NCI-H526 (cell line): ENCODE data around the gene MSH6.

ENCODE experiments used
- DNase-seq, 2 experiments: peaks; one replicate each; lab custom pipeline; 2025; lab: John Stamatoyannopoulos, UW

MSH6 gene

DNA sequence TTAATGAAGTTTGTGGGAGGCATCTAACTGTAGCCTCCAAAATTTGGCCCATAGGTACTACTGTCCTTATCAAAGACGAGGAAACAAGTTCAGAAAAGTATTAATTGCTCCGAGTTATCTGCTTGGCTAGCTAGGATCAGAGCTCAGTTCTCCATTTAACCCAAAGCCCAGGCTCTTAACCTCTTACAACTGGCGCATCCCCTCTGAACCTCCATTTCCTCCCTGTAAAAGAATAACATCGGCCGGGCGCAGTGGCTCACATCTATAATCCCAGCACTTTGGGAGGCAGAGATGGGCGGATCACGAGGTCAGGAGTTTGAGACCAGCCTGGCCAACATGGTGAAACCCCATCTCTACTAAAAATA, 3.5 kb upstream of the MSH6 start:
- no peak for DNase-seq

DNA sequence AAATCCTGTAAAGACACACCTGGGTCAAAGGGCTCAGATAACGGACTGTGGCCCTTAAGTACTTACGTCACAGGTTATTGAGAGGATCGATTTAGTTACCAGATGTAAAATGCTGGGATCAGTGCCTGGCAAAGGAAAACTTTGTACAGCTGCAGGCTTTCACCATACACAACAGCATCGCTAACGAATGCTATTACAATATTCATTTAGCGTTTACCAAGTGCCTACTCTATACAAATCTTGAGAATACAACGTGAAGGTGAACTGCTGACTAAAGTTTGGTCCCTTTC, 619 bp upstream of the MSH6 start:
- DNase-seq, result peak in 1 of 2 experiments; percentile 24

DNA sequence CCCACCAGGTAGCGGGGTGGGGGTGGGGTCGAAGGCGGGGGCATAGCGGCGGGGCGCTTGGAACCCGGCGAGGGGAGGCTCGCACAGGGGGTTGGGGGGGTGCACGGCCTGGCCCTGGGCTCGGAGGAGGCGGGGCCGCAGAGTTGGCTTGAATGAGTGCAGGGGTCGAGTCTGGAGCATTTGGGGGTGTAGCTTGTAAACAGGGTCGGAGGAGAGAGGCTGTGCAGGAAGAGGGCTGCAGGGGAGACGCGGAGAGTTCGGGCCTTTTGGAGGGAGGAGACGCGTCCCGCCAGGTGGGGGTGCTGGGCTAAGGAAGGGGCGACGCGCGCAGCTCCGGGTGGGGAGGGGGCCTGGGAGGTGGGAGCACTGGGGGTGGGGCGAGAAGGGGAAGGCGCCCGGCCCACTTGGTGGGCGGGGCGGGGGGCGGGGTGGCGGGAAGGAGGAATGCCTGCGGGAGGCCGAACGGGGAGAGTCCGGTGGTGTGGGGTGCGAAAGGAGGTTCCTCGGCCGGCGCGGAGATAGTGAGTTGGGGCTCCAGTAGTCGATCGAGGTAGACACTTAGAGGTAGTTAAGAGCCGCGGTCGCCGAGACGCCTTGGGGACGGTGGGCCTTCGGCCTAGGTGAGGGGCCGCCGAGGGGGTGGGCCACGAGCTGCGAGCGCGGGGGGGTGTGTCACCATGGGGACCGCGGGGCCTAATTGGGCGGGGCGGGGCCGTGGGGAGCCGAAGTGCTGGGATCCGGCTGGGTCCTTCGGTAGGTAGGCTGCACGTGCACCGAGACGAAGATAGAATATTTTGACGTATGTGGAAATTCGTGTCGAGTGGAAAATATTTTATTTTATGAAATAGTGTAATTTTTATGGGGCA, 774 bp downstream of the MSH6 start:
- DNase-seq, result peak; percentile 66 to 88

DNA sequence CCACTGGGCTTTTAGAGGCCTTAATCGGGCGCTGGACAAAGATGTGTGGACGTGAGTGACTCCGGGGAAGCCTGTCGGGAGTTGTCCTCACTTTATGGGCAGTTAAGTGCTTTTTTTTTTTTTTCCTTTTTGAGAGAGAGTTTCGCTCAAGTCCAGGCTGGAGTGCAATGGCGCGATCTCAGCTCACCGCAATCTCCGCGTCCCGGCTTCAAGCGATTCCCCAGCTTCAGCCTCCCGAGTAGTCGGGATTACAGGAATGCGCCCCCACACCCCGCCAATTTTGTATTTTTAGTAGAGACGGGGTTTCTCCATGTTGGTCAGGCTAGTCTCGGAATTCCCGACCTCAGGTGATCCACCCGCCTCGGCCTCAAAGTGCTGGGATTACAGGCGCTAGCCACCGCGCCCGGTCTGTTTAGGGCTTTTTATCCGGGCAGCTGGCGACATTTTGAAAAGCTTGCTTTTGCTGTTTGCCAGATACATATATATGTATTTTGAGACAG, 1.5 kb downstream of the MSH6 start:
- peak in 1 of 2 experiments; percentile 45 for DNase-seq

DNA sequence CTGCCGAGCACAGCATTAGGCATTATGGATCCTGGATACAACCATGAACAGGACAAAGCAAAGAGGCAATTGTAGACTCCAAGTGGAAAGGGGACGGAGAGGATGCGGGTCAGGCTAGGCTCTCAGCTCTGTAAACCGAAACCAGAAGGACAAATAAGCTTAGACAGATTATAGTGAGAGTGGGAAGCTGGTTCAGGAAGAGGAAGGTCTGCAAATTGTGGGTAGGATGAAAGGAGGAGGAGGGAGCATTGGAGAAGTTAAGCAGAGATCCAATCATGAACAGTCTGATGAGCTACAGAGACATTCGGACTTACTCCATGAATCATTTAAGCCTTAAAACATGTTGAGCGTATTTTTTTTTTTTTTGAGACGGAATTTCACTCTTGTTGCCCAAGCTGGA, 3.0 kb downstream of the MSH6 start:
- no peak for DNase-seq

DNA sequence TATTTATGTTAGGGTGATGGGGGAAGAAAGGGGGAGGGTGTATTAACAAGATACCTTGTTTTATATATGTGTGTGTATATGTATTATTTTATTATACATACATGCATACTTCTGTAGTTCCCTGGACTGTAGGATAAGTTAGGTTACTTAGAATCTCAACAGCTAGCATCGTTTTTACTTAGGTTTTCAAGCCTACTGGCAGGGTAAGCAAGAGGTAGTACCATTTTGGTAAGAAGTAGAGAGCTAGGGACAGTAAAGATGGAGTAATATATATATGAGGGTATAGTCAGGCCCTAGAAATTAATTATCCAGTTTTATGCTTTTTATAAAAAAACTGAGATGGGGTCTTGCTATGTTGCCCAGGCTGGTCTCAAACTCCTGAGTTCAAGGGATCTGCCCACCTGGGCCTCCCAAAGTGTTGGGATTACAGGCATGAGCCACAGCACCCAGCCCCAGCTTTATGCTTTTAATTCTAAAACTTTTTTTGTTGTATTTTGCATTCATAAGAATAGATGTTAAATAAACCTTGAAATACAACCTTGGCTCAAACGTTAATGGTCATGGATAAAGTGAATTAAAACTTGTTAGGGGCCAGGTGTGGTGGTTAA, 13.2 kb downstream of the MSH6 start:
- DNase-seq, result no peak

DNA sequence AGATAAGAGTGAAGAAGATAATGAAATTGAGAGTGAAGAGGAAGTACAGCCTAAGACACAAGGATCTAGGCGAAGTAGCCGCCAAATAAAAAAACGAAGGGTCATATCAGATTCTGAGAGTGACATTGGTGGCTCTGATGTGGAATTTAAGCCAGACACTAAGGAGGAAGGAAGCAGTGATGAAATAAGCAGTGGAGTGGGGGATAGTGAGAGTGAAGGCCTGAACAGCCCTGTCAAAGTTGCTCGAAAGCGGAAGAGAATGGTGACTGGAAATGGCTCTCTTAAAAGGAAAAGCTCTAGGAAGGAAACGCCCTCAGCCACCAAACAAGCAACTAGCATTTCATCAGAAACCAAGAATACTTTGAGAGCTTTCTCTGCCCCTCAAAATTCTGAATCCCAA, 15.7 kb downstream of the MSH6 start:
- no peak for DNase-seq

DNA sequence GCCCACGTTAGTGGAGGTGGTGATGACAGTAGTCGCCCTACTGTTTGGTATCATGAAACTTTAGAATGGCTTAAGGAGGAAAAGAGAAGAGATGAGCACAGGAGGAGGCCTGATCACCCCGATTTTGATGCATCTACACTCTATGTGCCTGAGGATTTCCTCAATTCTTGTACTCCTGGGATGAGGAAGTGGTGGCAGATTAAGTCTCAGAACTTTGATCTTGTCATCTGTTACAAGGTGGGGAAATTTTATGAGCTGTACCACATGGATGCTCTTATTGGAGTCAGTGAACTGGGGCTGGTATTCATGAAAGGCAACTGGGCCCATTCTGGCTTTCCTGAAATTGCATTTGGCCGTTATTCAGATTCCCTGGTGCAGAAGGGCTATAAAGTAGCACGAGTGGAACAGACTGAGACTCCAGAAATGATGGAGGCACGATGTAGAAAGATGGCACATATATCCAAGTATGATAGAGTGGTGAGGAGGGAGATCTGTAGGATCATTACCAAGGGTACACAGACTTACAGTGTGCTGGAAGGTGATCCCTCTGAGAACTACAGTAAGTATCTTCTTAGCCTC, 16.2 kb downstream of the MSH6 start:
- DNase-seq, result no peak

DNA sequence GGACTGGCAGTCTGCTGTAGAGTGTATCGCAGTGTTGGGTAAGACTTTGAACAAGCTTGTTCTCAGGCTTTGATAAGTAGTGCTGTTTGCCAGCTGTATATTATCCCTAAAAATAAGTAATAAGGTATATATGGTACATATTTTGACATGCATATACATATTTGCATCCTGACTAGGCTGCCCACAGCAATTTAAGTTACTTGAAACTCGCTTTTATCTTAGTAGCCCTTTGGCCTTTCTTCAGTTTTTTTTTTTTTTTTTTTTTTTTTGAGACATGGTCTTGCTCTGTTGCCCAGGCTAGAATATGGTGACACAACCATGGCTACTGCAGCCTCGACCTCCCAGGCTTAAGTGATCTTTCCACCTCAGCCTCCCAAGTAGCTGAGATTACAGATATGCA, 18.2 kb downstream of the MSH6 start:
- no peak for DNase-seq

DNA sequence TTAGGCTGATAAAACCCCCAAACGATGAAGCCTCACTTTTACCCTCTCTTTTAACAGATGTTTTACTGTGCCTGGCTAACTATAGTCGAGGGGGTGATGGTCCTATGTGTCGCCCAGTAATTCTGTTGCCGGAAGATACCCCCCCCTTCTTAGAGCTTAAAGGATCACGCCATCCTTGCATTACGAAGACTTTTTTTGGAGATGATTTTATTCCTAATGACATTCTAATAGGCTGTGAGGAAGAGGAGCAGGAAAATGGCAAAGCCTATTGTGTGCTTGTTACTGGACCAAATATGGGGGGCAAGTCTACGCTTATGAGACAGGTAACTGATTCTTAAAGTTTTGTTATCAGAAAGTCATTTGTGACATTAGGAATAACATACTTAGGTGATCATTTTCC, 20.4 kb downstream of the MSH6 start:
- DNase-seq, result no peak

DNA sequence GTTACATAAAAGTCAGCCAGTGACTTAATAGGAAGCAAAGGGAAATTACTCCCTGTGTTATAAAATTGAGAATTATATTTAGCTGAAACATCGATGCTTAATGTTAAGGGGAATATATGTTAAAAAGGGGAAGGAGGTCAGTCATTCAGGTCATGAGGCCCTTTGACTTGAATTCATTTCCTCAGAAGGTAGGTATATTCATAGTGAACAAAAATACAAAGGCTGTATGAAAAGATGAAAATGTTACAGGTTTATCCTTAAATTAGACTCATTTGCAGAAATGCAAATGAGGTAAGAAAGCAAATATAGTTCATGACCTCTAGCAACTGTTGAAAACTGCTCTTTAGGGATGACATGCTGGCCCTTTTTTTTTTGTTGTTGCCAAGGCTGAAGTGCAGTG, 20.8 kb downstream of the MSH6 start:
- DNase-seq, result peak in 1 of 2 experiments; percentile 23

DNA sequence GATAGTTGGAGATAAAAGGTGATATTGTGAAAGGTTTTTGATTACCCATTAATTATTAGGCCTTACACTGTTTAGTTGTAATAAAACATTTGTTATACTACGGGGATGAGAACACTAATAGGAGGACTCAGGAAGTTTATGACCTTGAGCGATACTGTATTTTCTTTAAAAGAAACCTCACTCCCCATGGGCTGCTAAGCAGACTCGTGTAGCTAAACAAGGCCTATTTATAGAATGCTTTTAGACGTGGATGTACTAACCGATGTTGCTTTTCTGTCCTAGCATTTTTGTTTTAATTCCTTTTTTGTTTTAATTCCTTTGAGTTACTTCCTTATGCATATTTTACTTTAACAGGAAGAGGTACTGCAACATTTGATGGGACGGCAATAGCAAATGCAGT, 22.9 kb downstream of the MSH6 start:
- no peak for DNase-seq

DNA sequence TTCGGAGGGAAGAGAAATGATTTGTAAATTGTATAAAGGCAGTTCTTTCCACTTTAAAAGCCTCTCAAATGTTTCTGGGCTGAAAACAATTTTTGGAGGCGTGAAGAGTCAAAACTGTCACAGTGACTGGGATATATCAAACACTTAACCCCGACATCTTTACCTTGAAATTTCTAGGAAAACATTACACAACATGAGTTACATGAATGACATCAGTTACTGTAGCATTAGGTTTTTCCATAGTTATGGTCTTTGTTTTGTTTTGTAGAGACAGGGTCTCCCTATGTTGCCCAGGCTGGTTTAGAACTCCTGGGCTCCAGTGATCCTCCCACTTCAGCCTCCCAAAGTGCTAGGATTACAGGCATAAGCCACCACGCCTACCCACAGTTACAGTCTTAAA, 25.7 kb downstream of the MSH6 start:
- DNase-seq, result no peak

DNA sequence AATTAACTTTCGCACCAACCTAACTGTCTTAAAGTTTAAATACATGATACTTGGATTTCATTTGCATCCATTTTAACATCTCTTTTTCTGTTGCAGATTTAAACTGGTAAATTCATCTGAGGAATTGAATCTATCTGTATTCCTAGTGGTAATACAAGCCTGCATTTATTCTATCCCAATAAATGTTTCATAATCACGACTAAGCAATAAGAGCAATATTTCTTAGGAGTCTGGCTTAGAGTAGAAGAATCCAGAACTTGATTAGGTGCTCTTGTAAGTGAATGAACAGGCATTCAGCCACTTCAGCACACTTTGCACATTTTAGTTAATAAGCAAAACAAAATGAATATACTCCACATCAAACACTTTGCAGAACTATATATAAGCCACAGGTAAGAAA, 27.0 kb downstream of the MSH6 start:
- no peak for DNase-seq

DNA sequence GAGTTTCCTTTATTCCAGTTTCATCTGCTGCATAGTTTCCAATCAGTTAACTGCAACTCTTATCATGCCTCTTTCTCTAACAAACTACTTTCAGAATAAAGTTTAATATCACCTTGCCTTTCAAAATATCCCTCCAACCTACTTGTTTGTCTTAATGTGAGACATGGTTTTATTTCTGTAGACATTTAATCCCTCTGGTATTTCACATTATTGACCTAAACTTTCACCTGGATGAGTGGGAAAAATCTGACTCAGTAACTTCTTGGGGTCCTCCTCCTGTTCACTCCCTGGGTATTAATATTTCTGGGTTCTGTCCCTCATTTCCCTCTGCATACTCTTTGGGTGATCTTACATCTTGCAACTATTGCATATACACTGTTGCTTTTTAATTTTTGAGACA, 27.9 kb downstream of the MSH6 start:
- DNase-seq, result no peak

DNA sequence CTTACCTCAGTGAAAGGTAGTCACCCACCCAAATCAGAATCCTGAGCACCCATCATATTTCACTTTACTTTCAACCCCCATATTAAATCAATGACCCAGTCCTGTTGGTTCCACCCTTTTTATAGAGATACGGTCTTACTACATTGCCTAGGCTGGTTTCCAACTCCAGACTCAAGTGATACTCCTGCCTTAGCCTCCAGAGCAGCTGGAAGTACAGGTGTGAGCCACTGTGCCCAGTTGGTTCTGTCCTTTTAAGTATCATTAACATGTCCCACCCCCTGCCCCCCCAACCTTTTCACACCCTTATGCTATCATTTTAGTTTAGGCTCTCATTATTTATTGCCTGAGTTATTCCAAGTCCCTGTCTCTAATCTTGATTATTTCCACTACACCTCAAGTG, 28.7 kb downstream of the MSH6 start:
- DNase-seq, result no peak

DNA sequence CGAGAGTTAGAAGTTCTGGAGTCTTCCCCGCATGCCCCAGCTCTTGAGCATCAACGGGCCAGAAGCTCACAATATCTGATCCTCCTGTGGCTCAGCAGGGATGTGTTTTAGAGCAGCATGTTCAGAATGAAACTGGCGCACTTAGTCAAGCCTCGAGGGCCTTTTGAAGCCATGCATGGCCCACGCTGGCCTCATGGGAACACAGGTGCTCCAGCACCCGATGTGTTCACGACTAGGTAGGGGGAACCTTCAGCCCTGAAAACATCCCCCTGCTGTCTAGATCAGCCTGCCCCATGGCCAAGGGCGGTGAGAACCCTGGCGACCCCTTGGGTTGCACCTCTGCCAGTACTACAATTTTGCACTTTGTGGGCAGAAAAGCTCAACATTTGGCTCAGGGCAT, 32.8 kb downstream of the MSH6 start:
- DNase-seq, result no peak

DNA sequence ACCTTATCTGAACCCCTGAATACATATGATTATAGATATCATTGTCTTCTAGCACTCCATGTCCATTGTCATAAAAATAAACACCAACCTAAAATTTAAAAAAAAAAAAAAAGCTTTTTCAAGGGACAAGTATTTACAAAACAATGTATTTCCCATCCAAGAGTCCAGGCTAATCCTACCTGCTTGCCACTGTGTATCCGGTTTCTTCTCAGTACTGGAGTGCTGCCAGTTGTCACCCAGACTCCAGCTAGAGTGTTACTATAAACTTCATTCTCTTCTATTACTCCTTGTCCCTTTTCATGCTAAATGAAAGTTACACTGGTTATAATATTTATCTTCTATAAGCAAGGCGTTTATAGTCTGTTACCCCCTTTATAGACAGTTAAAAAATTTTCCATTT, 35.8 kb downstream of the MSH6 start:
- DNase-seq, result no peak

DNA sequence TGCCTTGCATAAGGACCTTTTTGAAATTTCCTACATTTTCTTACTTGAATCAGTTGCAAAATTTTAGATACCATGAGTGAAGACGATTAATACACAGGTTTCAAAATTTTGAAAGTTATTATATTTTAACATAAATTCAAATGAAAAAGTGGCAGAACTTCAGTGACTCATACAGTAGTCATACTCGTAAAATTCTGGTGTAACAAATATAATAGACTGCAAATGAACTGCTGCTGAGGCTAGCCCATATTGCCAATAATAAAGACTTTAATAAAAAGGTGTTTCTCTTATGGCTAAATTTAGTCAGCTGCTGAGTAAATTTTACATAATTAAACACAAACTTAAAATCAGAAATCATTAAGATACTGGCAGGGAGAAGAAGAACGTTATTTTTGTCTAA, 36.9 kb downstream of the MSH6 start:
- DNase-seq, result no peak

DNA sequence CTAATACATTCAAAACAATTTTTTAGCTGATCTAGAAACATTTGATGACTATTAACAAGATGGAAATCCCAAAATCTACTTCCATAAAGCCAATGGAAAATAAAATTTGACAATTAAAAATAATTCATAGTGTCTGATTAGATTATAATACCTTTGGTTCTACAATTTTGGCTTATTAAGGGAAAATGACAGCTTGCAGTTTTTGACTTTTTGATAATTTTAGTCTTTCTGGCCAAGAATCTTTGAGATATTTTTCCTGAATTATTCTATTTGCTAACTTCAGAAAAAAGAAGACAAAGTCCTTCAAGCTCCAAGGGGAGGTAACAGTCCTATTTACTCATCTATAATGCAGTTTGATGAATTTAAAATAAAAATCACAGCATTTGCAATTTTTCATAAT, 39.6 kb downstream of the MSH6 start:
- DNase-seq, result no peak

DNA sequence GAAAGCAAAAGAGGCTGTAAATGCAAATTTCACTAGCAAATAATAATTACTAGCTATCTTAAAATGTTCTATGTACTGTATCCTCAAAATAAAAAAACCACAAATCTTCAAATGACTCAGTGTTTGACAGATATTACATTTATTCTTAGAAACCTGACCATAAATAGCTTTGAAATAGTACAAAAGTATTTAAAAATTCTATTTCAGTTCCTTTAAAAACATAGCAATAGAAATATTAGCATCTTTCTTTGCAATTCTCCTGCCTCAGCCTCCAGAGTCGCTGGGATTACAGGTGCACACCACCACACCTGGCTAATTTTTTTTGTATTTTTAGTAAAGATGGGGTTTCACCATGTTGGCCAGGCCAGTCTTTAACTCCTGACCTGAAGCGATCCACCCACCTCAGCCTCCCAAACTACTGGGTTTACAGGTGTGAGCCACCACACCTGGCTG, 50.6 kb downstream of the MSH6 start:
- DNase-seq, result no peak

DNA sequence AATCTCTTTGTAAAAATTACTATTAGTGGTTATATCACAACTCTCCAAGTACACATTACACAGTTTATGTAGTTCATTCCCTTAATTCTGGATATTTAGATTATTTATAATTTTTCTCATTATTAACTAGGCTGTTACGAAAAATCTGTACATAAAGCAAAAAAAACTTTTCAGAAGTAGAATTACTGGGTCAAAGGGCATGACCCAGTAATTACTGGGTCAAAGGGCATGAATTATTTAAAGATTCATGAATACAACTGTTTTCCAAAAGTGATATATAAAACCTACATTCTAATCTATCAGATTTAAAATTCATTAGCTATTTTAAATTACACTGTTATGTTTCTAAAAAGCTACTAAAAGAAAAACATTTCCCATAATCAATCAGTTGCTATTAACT, 55.3 kb downstream of the MSH6 start:
- DNase-seq, result no peak

DNA sequence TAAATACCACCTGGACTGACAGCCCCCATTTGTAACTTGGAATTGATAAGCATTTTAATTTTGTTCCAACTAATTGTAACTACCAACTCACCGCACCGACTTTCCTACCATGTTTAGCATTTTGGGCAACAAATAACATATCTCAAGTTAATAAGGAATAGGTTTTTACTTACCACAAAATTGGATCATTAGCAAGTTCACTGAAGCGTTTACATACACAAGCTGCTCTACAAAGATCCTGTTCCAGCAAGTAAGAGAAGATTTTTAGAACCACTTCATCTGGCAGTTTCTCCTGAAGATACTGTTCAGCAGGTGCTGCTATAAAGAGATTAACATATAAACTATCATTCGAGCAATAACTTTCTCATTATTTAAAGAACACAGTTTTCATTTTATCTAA, 55.7 kb downstream of the MSH6 start:
- no peak for DNase-seq

DNA sequence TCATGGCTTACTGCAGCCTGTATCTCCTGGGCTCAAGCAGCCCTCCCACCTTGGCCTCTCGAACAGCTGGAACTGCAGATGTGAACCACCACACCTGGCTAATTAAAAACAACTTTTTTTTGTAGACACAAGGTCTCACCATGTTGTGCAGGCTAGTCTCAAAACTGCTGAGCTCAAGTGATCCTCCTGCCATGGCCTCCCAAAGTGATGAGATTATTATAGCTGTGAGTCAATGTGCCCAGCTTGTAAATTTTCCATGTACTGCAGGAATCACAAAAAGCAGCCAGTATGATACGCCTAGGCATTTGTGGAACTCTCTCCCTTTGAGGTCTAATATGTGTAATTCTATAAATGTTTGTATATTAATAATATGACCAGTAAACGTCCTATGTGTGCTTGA, 59.9 kb downstream of the MSH6 start:
- no peak for DNase-seq
